Measurements from ENCODE around the gene INSYN2B. TPM values are rescaled to one million over a fixed set of nuclear protein-coding genes. Genes with fewer than 3 reads are reported as not detected.

INSYN2B gene
- total and polyA plus RNA-seq, 12 donors, result 0.08 to 0.94 (median 0.62) TPM; not detected in 2

GRCh38 chr5:169832304-169832703, 148.0 kb downstream of the INSYN2B start:
- H3K9me3 ChIP-seq (replicated peaks in 1 of 3), result no peaks in the 10 kb centered on the region
- no peaks in the 10 kb centered on the region for H3K27me3 ChIP-seq
- intact Hi-C loops (cut with DNase I), result no loop called here
- no peaks in the 10 kb centered on the region for H3K4me1 ChIP-seq (replicated peaks in 1 of 2)
- DNase-seq, result no peak
- no peak overlapping the region for H3K27ac ChIP-seq
- no peaks in the 10 kb centered on the region for H3K36me3 ChIP-seq (replicated peaks in 1 of 2)
- no peak for TF ChIP-seq CTCF (IDR thresholded peaks at IDR 0.05)
- TF ChIP-seq POLR2A (IDR thresholded peaks at IDR 0.05), result no peak
- WGBS, 4 donors, result 82 to 92% (median 88%) methylated on average over 3 of the region's 3 CpGs
- no peak overlapping the region for H3K4me3 ChIP-seq

GRCh38 chr5:169831331-169831730, 149.0 kb downstream of the INSYN2B start:
- Histone ChIP-seq H3K4me3 (no peak overlapping the region), H3K4me1 (replicated peaks in 1 of 2) (no peaks in the 10 kb centered on the region), H3K27me3 (no peaks in the 10 kb centered on the region), H3K36me3 (replicated peaks in 1 of 2) (no peaks in the 10 kb centered on the region), H3K9me3 (replicated peaks in 1 of 3) (no peaks in the 10 kb centered on the region), H3K27ac (no peak overlapping the region)
- WGBS, 4 donors, result 80 to 93% (median 91%) methylated on average over 1 of the region's 1 CpG
- no peak for DNase-seq
- TF ChIP-seq CTCF (IDR thresholded peaks at IDR 0.05) (no peak), POLR2A (IDR thresholded peaks at IDR 0.05) (no peak)
- intact Hi-C loops (cut with DNase I), result no loop called here

- DNase-seq, result no peak
- no peaks in the 10 kb centered on the region for H3K36me3 ChIP-seq (replicated peaks in 1 of 2)
- H3K9me3 ChIP-seq (replicated peaks in 1 of 3), result no peaks in the 10 kb centered on the region
- 79 to 96% (median 90%) methylated on average over 4 of the region's 4 CpGs for WGBS, 4 donors
- TF ChIP-seq POLR2A (IDR thresholded peaks at IDR 0.05), result no peak
- TF ChIP-seq CTCF (IDR thresholded peaks at IDR 0.05), result no peak
- no peak overlapping the region for H3K27ac ChIP-seq
- no peaks in the 10 kb centered on the region for H3K27me3 ChIP-seq
- intact Hi-C loops (cut with DNase I), result no loop called here
- H3K4me3 ChIP-seq, result no peak overlapping the region
- H3K4me1 ChIP-seq (replicated peaks in 1 of 2), result no peaks in the 10 kb centered on the region
Measured at GRCh38 chr5:169828385-169828784, 151.9 kb downstream of the INSYN2B start.

GRCh38 chr5:169827769-169828168, 152.5 kb downstream of the INSYN2B start:
- WGBS, 4 donors, result 77 to 87% (median 80%) methylated on average over 3 of the region's 3 CpGs
- Histone ChIP-seq H3K27me3 (no peaks in the 10 kb centered on the region), H3K4me1 (replicated peaks in 1 of 2) (no peaks in the 10 kb centered on the region), H3K4me3 (no peak overlapping the region), H3K36me3 (replicated peaks in 1 of 2) (no peaks in the 10 kb centered on the region), H3K27ac (no peak overlapping the region), H3K9me3 (replicated peaks in 1 of 3) (no peaks in the 10 kb centered on the region)
- no peak for DNase-seq
- TF ChIP-seq POLR2A (IDR thresholded peaks at IDR 0.05) (no peak), CTCF (IDR thresholded peaks at IDR 0.05) (no peak)
- intact Hi-C loops (cut with DNase I), result no loop called here

All from adrenal gland (tissue), 12 donors.